ENCODE measurements around the gene MARCHF10.
A peak's percentile ranks its signal among the peaks of the same experiment; 100 is the strongest.
"Not testable (repeated sequence)": the region's sequence is repeated elsewhere in the genome, so short reads cannot be mapped to it uniquely, and the experiment has no call there.

MARCHF10 gene

DNA sequence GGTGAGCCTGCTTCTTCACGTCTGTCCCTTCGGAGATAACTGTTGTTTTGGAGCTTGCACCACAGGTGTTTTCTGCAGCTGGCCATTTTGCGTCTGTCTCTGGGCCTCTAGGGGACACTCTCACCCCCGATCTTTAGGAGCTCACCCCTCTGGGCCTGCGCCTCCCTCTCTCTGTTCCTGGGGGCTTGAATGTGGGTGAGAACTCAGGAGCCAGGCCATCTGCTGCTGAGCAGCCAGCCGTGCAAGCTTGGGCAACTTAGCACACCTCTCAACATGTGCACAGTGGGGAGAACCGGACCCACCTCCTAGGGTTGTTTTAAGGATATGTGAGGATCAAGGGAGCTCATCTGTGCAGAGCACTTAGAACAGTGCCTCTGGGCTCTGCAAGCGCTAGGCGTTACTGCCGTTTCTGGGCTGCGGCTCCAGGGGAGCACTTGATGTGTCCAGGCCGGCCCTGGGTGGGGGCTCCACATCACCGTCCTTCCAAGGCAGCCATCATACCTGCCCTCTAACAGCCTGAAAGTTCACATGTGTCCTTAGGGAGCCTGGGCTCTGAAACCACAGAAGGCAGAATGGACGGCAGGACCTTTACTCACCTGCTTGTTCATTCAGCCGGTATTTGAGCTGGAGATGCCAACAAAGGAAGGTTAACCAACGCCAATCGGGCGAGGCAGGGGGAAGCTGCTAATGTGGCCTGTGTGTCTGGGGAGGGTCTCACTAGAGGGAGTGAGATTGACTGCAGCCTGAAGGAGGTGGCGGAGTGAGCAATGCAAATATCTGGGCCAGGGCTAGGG is 114.3 kb downstream of the MARCHF10 start:
- DNase-seq = no peak

DNA sequence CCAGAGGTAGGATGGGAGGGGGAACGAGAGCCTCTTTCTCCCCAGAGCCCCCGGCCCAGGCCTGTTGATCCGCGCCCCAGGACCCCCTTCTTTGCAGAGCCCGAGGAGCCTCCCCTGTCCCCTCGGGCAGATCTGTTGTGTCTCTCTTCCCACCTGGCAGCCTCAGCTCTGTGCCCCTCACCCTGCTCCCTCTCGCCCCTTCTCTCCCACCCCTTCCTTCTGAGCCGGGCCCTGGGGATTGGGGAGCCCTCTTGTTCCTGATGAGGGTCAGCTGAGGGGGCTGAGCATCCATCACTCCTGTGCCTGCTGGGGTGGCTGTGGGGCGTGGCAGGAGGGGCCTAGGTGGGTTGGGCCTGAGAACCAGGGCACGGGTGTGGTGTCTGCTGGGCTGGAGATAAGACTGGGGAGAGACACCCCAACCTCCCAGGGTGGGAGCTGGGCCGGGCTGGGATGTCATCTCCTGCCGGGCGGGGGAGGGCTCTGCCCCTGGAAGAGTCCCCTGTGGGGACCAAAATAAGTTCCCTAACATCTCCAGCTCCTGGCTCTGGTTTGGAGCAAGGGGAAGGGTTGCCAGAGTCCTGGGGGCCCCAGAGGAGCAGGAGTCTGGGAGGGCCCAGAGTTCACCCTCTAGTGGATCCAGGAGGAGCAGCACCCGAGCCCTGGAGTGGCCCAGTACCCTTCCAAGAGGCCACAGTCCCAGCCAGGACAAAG is 115.2 kb downstream of the MARCHF10 start:
- DNase-seq = peak; percentile 28 to 30

DNA sequence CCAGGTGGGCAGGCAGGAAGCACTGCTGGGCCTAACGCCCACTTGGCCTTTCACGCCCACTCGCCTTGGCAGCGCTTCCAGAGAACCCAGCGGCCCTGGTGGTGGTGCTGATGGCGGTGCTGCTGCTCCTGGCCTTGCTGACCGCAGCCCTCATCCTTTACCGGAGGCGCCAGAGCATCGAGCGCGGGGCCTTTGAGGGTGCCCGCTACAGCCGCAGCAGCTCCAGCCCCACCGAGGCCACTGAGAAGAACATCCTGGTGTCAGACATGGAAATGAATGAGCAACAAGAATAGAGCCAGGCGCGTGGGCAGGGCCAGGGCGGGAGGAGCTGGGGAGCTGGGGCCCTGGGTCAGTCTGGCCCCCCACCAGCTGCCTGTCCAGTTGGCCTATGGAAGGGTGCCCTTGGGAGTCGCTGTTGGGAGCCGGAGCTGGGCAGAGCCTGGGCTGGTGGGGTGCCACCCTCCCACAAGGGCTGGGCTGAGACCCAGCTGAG is 115.9 kb downstream of the MARCHF10 start:
- DNase-seq = no peak

DNA sequence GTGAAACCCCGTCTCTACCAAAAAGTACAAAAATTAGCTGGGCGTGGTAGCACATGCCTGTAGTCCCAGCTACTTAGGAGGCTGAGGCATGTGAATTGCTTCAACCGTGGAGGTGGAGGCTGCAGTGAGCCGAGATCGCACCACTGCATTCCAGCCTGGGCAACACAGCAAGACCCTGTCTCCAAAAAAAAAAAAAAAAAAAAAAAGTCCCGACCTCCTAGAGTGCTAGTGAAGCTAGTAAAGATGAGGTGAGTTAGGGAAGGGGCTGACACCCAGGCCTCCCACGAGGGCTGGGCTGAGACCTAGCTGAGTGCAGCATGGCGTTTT is 116.6 kb downstream of the MARCHF10 start:
- DNase-seq = not testable (repeated sequence)

DNA sequence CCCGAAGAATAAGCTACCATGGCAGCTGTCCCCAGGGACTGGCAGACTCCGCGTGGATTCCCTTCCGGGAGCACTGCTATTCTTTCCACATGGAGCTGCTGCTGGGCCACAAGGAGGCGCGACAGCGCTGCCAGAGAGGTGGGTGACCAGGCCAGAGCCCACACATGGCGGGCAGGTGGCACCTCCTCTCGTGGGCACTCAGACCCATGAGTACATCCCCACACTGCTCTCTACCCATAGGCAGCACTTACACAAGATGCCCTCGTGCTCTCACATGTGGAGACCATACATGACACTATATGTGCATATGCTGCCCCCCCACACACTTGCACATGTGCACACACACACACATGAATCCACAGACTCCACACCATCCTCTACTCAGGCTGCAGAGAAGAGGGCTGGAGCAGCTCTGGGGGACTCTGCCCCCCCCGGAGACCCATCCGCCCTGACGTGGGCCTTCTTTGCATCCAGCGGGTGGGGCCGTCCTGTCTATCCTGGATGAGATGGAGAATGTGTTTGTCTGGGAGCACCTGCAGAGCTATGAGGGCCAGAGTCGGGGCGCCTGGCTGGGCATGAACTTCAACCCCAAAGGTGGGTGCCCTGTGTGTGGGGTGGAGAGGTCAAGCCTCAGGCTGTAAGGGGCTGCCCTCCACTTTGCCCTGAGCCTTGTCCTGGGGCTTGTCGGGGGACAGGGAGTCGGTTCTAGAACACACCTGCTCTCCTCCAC is 117.8 kb downstream of the MARCHF10 start:
- DNase-seq = no peak

DNA sequence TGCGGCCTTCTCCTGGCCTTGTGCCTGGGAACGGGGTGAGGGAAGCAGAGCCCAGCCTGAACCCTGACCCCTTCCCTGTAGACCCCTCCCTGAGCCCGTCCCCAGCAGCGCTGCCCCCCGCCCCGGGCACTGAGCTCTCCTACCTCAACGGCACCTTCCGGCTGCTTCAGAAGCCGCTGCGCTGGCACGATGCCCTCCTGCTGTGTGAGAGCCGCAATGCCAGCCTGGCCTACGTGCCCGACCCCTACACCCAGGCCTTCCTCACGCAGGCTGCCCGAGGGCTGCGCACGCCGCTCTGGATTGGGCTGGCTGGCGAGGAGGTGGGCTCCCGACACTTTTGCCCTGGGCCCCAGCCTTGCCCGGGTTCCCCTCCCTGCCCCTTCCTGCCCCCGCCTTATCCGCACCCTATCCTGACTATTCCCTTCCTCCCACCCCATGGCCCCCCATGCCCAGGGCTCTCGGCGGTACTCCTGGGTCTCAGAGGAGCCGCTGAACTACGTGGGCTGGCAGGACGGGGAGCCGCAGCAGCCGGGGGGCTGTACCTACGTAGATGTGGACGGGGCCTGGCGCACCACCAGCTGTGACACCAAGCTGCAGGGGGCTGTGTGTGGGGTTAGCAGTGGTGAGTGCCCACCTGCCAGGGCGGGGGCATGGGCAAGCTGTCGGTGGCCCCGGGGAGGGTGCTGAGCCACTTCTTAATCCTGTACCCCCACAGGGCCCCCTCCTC is 118.5 kb downstream of the MARCHF10 start:
- DNase-seq = no peak

DNA sequence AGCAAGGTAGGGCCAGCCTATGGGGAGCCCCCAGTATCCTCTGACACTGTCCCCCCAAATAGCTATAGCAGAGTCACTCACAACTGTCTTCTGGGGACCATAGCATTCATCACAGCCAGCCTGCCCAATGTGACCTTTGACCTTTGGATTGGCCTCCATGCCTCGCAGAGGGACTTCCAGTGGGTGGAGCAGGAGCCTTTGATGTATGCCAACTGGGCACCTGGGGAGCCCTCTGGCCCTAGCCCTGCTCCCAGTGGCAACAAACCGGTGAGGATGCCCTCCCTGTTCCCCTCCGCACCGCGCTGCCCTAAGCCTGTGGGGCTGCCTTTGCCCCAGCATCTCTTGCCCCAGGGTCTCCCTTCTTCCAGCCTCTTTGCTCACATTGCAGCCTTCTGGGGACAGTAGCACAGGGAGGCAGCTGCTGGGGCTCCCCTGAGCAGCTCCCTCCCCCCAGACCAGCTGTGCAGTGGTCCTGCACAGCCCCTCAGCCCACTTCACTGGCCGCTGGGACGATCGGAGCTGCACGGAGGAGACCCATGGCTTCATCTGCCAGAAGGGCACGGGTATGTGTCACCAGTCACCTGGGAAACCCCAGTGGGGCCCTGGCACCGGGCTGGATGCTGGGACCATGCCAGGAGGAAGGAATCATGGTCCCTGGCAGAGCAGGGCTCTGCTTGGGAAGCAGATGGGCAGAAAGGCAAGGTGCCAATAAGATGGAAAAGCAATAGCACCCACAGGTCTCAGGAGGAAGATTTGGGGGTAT is 119.5 kb downstream of the MARCHF10 start:
- DNase-seq = no peak

DNA sequence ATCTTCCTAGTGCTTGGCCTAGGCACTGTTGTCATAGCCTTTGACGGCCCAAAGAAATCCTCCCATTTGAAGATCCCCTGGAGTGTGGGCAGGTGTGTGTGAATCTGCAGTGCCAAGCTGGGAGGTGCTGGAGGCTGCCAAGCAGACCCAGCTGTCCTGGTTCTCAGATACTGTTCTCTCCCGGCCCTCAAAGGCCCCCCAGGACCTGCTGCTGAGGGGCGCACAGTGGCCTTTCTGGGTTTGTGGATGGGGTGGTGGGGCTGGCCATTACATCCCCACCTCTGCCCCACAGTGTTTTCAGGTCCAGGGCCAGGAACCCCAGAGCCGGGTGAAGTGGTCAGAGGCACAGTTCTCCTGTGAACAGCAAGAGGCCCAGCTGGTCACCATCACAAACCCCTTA is 120.1 kb downstream of the MARCHF10 start:
- DNase-seq = no peak

DNA sequence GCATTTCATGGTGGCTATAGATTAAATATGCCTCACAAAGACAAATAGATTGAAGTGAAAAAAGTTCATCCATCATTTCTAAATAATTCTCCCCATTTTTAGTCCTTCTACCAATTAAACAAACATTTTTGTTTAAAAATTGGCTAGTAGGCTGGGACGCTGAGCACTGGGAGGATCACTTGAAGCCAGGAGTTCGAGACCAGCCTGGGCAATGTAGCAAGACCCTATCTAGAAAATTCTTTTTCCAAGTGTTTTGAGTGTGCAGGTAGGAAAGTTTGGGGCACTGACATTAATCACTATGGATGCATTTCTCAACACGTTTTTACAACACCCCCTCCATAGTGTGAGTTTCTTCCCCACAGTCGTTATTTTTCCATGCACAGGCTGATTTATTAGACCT is 123.9 kb downstream of the MARCHF10 start:
- DNase-seq = no peak

DNA sequence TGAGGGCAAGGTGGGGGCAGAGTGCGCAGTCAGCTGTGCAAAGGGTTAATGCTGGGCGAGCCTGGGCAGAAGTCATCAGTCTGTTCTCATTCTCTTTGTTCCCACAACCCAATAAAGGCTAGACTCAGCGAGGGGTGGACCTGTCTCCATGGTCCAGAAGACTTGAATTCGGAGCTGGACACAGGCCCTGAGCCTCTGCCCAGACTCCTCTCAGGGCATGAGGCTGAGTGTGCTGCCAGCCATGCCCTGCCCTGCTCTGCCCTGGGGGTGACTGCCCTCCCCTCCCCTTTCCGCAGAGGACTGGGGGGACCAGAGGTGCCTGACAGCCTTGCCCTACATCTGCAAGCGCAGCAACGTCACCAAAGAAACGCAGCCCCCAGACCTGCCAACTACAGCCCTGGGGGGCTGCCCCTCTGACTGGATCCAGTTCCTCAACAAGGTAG is 126.2 kb downstream of the MARCHF10 start:
- DNase-seq = no peak

DNA sequence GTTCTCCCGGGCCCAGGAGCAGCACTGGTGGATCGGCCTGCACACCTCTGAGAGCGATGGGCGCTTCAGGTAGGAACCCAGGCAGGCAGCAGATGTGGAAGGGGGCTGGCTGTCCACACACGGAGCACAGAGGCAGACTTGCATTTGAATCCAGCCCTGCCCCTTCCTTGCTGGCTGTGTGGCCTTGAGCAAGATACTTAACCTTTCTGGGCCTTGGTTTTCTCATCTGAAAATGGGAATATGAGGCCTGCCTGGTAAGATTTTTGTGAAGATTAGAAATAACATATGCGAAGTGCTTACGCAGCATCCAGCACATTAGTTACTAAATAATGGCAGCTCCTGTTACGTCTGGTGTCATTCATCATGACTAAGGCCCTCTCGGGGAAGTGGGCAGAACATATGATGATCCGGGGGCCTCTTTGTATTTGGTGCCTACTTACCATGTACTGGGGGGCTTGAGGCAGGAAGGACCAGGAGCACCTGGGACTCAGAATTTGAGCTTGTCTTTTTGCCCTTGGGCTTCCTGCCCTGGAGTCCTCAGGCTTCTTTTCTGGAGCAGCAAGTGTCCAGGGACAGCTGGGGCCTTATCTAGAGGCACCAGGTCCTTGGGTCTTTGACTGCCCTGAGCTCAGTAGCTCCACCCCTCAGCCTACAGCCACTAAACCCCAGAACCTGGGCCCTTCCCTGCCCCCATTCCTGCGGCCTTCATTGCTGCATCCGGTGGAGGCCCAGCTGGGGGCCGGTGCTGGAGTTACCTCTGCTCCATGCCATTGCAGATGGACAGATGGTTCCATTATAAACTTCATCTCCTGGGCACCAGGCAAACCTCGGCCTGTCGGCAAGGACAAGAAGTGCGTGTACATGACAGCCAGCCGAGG is 126.8 kb downstream of the MARCHF10 start:
- DNase-seq = no peak

DNA sequence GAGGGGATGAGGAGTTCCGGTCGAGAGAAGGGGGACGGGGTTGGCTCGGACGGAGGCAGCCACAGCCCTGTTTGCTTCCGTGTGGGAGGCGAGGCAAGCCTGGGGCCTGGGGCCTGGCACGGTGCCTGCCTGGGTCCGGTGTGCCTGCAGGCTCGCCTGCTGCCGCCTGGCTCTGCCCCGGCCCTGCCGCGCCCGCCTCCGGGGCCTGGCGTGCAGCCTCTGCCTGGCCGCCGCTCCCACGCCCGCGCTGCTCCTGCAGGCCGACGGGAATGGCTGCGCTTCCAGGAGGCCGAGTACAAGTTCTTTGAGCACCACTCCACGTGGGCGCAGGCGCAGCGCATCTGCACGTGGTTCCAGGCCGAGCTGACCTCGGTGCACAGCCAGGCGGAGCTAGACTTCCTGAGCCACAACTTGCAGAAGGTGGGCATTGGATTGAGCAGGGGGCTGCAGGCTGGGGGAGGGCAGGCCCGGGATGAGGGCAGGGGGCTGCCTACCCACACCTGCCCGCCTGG is 127.5 kb downstream of the MARCHF10 start:
- DNase-seq = no peak

DNA sequence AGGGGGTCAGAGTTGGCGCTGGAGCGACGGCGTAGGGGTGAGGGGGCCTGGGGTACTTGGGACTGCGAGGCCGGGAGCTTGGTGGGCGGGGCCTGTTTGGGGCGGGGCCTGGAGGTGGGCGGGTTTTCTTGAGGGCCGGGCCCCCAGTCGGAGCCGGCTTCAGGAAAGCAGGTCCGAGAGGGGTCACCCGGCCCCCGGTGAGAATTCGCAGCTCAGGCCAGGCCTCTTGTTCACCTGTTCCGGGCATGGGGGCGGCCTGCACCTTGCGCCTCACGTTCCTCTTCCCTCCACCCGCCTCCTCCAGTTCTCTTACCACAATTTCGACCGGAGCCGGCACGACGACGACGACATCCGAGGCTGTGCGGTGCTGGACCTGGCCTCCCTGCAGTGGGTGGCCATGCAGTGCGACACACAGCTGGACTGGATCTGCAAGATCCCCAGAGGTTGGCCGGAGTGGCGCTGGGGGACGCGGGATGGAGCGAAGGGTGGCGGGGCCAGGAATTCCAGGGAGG is 128.2 kb downstream of the MARCHF10 start:
- no peak for DNase-seq

DNA sequence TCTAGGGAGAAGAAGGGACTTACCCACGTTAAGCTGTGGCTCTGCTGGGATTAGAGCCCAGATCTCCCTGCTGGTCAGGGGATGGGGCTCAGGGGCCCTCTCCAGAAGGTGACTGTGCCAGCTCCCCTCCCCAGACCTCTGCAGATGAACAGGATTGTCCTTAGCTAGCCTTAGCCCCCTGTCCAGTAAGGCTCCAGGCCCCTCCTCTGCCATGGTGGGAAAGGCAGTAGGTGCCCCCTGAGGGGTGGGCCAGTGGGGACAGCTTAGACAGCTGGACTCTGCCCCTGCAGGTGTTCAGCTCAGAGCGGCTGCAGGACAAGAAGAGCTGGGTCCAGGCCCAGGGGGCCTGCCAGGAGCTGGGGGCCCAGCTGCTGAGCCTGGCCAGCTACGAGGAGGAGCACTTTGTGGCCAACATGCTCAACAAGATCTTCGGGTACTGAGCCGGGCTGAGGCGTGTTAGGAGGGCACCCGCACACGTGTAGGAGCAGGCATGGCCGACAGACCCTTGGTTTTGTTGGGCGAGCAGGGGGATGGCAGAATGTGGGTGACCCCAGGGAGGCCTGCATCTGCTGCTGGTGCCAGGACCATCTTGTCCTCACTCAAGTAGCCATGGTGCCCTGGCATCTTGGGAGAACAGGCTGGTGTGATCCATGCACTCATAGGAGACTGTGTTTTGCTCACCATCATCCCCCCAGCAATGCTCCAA is 129.7 kb downstream of the MARCHF10 start:
- DNase-seq = no peak

DNA sequence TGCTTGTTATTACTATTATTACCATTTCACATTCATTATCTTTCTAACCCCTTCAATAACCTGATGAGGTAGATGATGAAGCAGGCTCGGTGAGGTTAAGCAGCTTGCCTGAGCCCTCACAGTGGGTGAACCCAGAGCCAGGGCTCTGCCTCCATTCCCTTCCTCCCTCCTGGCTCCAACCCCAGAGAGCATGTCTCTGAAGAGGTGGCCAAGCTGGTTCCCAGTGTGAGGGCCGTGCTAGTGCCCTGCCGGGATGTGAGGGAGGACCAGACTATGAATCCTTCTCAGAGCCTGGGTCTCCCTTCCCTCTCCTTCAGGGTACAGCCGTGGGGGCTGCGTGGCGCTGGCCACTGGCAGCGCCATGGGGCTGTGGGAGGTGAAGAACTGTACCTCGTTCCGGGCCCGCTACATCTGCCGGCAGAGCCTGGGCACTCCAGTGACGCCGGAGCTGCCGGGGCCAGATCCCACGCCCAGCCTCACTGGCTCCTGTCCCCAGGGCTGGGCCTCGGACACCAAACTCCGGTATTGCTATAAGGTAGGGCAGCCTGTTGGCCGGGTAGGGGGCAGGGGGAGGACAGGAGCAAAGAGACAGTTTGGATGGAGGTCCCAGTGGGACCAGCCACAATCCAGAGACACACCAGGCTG is 131.0 kb downstream of the MARCHF10 start:
- no peak for DNase-seq

DNA sequence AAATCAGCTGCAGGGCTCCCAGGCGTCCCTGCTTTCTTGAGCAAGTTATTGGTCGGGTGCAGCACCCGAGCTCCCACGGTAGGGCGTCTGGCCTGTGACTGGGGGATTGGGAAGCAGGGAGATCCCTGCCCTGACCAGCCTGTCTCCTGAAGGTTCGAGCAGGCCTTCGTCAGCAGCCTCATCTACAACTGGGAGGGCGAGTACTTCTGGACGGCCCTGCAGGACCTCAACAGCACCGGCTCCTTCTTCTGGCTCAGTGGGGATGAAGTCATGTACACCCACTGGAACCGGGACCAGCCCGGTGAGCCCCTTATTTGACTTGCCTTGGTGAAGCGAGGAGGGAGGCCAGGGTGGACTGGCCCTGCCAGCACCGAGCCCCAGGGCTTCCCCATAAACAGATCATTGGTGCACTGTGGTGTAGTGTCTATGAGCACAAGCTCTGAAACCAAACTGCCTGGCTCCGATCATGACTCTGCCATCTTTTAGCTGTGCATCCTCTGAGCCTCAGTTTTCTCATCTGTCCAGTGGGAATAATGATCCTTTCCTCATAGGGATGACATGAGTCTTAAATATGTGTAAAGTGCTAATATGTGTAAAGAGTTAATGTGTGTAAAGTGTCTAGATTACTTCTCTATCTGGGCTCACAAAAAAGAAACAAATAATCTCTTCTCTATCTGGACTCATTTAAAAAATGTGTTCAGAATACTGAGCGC is 131.7 kb downstream of the MARCHF10 start:
- no peak for DNase-seq

DNA sequence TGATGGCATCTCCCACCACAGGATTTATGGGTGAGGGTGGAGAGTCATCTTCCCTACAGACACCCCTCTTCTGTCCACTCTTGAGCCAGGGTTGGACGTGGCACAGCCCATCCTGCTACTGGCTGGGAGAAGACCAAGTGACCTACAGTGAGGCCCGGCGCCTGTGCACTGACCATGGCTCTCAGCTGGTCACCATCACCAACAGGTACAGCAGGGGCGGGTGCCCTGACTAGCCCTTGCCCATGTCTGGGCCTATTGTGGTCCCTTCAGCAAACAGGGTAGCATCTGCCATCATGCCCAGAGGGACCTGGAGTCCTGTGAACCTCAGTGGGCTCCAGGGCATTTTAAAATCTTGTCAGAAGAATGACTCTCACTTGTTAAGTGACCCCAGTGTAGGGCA is 132.4 kb downstream of the MARCHF10 start:
- DNase-seq = no peak

DNA sequence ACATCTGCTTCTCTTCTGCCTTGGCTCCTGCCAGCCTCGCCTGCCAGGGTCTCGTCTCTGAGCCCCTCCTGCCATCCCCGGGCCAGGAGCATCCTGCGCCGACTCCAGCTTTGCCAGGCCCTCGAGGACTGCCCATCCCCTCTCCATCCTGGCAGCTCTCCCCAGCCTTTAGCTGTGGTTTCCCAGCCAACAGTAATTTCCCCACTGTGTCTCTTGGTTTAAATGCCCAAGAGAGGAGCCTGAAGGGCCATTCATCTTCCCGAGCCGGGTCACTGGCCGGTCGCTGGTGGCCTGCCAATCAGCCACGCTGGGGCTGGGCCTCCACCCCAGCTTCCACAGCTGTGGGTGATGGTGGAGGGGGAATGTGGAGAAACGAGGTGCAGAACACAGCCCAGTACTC is 132.9 kb downstream of the MARCHF10 start:
- DNase-seq = no peak

DNA sequence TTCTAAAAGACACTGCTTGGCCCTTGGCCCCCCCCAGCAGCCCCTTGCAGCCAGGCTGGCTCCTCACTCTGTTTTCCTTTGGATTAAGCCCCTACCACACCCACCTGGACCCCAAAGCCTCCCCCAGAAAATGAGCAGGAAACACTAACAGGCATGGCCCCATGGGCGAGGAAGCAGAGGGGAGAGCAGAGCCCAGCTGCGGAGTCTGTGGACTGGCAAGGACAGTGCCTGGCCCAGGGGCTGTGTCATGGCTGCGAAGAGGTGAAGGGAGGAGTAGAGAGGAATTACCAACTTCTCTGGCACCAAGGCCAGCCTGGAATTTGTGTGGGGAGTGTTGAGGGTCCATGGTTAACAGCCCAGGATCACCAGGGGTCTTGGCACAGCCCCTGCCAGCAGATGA is 133.3 kb downstream of the MARCHF10 start:
- no peak for DNase-seq

All from activated CD4-positive, alpha-beta T cell treated with anti-CD3 and anti-CD28 coated beads, Interleukin-2, amount 50 U/mL, for 48 hours (primary cell).